NT2/D1 (cell line): ENCODE measurements around the gene LDB3.

ENCODE experiments used
- SUZ12 ChIP-seq: IDR thresholded peaks from 2 replicates; pipeline ENCODE4 v1.6.1; 2011; ENCODE audit not compliant: insufficient read length, insufficient read depth; ENCODE audit errors: extremely low read depth
- ZNF274 ChIP-seq: IDR thresholded peaks from 2 replicates; pipeline ENCODE4 v1.6.1; 2011; ENCODE audit warnings: mild to moderate bottlenecking, low read depth, low read length

- TF ChIP-seq ZNF274 (no peak), SUZ12 (no peak)
Observed at GRCh38 chr10:86671419-86671818, 3.1 kb downstream of the LDB3 start.
